Pancreas (tissue), 10 donors: ENCODE measurements around the gene S100Z. TPM values are rescaled to one million over a fixed set of nuclear protein-coding genes. Genes with fewer than 3 reads are reported as not detected.
"Not testable (repeated sequence)": the region's sequence is repeated elsewhere in the genome, so short reads cannot be mapped to it uniquely, and the experiment has no call there.

ENCODE experiments used
- ATAC-seq, 4 donors: fragments of 200-7000 bp; cut with Tn5 transposase; one replicate each; pipeline versions ENCODE4 v1.8.0 to v1.9.1; 2020; ENCODE audit warnings: mild to moderate bottlenecking in 4 of 4, moderate library complexity in 4 of 4
- DNase-seq, 6 donors: peaks; one replicate each; pipeline ENCODE4 v3.0.0-alpha.2; 2020
- FAIRE-seq: peaks from 2 replicates; lab custom pipeline; 2012; peaks lifted over from hg19 to GRCh38; lab: Jason Lieb, UNC
- H3K27ac ChIP-seq, 4 donors: fragments of 200-600 bp; sonication (generic); 1 replicate in 3 of 4; 2 replicates in 1 of 4; pipeline versions ENCODE4 v1.5.0 to v1.8.0; 2020
- H3K27me3 ChIP-seq, 4 donors: fragments of 200-600 bp; one replicate each; pipeline ENCODE4 v1.8.0; 2021
- H3K36me3 ChIP-seq, 3 donors: fragments of 200-600 bp; sonication (generic) in 1 of 3; one replicate each; pipeline versions ENCODE4 v1.5.0 to v1.8.0; 2020 to 2021
- H3K4me1 ChIP-seq, 3 donors: fragments of 200-600 bp; one replicate each; pipeline ENCODE4 v1.8.0; 2021
- H3K4me3 ChIP-seq, 4 donors: fragments of 200-600 bp; sonication (generic) in 2 of 4; one replicate each; pipeline versions ENCODE4 v1.5.0 to v1.8.0; 2020 to 2021
- H3K9me3 ChIP-seq, 4 donors: fragments of 200-600 bp; one replicate each; pipeline ENCODE4 v1.8.0; 2021
- CTCF ChIP-seq, 4 donors: fragments of 200-600 bp; sonication (generic) in 3 of 4; IDR thresholded peaks; one replicate each; pipeline versions ENCODE4 v1.5.0 to v1.8.0; 2021; ENCODE audit warnings: antibody characterized with exemption in 4 of 4
- WGBS, 2 donors: extraction: QIAGEN DNeasy Blood & Tissue Kit; methylation state at CpG; one replicate each; pipeline ENCODE4 v1.1.7; 2013; 5-methylcytosine and 5-hydroxymethylcytosine counted together
- intact Hi-C, 3 donors: fragments of 100-400 bp; cut with DNase I; formaldehyde crosslinking; loops; one replicate each; pipeline versions ENCODE4 v1.11.1 to v1.14.2; 2022
- polyA plus RNA-seq, 2 donors: library from polyadenylated mRNA; stranded (reverse); fragments of 200-250 nt; gene quantifications; one replicate each; pipeline ENCODE4 v1.2.3, GENCODE V29; 2013
- total RNA-seq, 6 donors: library from RNA; stranded (reverse); fragmentation: NEBNext Ultra II Directional in 4 of 6; extraction: Animal tissue kit (Norgen Biotek cat#: 25700) in 4 of 6; gene quantifications; one replicate each; pipeline versions ENCODE4 v1.2.1 to v1.2.4, GENCODE V29; 2021 to 2023
- donor health status: healthy with polysubstance abuse.
- donor health status: DM: no; HTN: no; CAD: no; lungs with moderate emphysema.
- donor health status: DM: no; HTN: no; CAD: no.
- donor health status: control.
- donor health status: control.
- donor health status: Bipolar disorder and iron deficiency.
- donor health status: DM: yes; HTN: yes; CAD: no.
- donor health status: DM: no; HTN: no; CAD: no.
- donor health status: DM: no; HTN: no; CAD: no.
- donor health status: DM: yes; HTN: yes; CAD: no.

The S100Z gene
- total and polyA plus RNA-seq, 8 donors = 0.16 to 1.2 (median 0.41) TPM; not detected in 3

- Histone ChIP-seq H3K4me1 (no peaks in the 10 kb centered on the region), H3K27ac (no peak overlapping the region), H3K27me3 (no peaks in the 10 kb centered on the region), H3K4me3 (no peak overlapping the region), H3K9me3 (no peaks in the 10 kb centered on the region), H3K36me3 (no peaks in the 10 kb centered on the region)
- no peak for ATAC-seq
- WGBS, 2 donors = 93 to 94% methylated on average over 6 of the region's 6 CpGs
- TF ChIP-seq CTCF (IDR thresholded peaks at IDR 0.05) = no peak
- no peak for DNase-seq
- no peak for FAIRE-seq
- intact Hi-C loops = no loop called here
Observed at GRCh38 chr5:76810236-76810635, 39.6 kb upstream of the S100Z start.

- Histone ChIP-seq H3K27me3 (no peaks in the 10 kb centered on the region), H3K9me3 (no peaks in the 10 kb centered on the region), H3K27ac (no peak overlapping the region), H3K4me3 (no peak overlapping the region), H3K36me3 (no peaks in the 10 kb centered on the region), H3K4me1 (no peaks in the 10 kb centered on the region)
- ATAC-seq (no peak), FAIRE-seq (no peak), DNase-seq (no peak)
- intact Hi-C loops = no loop called here
- WGBS, 2 donors = 89 to 95% methylated on average over 5 of the region's 5 CpGs
- no peak for TF ChIP-seq CTCF (IDR thresholded peaks at IDR 0.05)
Observed at GRCh38 chr5:76811214-76811613, 38.6 kb upstream of the S100Z start.

GRCh38 chr5:76812209-76812608, 37.6 kb upstream of the S100Z start:
- 95 to 96% methylated on average over 19 to 32 of the region's 32 CpGs for WGBS, 2 donors
- H3K27ac ChIP-seq, FAIRE-seq, H3K36me3 ChIP-seq, H3K9me3 ChIP-seq, H3K27me3 ChIP-seq, ATAC-seq, H3K4me1 ChIP-seq, H3K4me3 ChIP-seq, intact Hi-C loops, DNase-seq: not testable (repeated sequence)

- Histone ChIP-seq H3K9me3 (no peaks in the 10 kb centered on the region), H3K27me3 (no peaks in the 10 kb centered on the region), H3K27ac (no peak overlapping the region), H3K4me1 (no peaks in the 10 kb centered on the region), H3K36me3 (no peaks in the 10 kb centered on the region), H3K4me3 (no peak overlapping the region)
- WGBS, 2 donors = 89 to 92% methylated on average over 4 of the region's 4 CpGs
- FAIRE-seq (no peak), DNase-seq (no peak), ATAC-seq (no peak)
- no peak for TF ChIP-seq CTCF (IDR thresholded peaks at IDR 0.05)
- intact Hi-C loops = no loop called here
Observed at GRCh38 chr5:76813982-76814562, 35.7 kb upstream of the S100Z start.

GRCh38 chr5:76816110-76816831, 33.5 kb upstream of the S100Z start:
- Histone ChIP-seq H3K4me3 (no peak overlapping the region), H3K36me3 (no peaks in the 10 kb centered on the region), H3K27me3 (no peaks in the 10 kb centered on the region), H3K4me1 (no peaks in the 10 kb centered on the region), H3K9me3 (no peaks in the 10 kb centered on the region), H3K27ac (no peak overlapping the region)
- no peak for FAIRE-seq
- WGBS, 2 donors = 79 to 82% methylated on average over 3 of the region's 3 CpGs
- no peak for DNase-seq
- no peak for TF ChIP-seq CTCF (IDR thresholded peaks at IDR 0.05)
- intact Hi-C loops = no loop called here
- ATAC-seq = no peak
